LHCN-M2 (cell line): ENCODE results near the gene KANK4. TPM values are rescaled to one million over a fixed set of nuclear protein-coding genes. Genes with fewer than 3 reads are reported as not detected.
A peak's percentile ranks its signal among the peaks of the same experiment; 100 is the strongest.
"Not testable (repeated sequence)": the region's sequence is repeated elsewhere in the genome, so short reads cannot be mapped to it uniquely, and the experiment has no call there.

Experiments
- DNase-seq: peaks from one replicate; pipeline ENCODE4 v3.0.0-alpha.2; 2012; ENCODE audit warnings: low read depth
- total RNA-seq: library from RNA; depleted of rRNA; stranded (reverse); fragments of >200 nt; gene quantifications from 2 replicates; pipeline ENCODE4 v1.2.3, GENCODE V29; 2014

The KANK4 gene
- total RNA-seq, 1 experiment from 2014 or later, result 0.06 TPM

- no peak for DNase-seq
Observed at GRCh38 chr1:62271948-62272728, 47.1 kb downstream of the KANK4 start.

DNA sequence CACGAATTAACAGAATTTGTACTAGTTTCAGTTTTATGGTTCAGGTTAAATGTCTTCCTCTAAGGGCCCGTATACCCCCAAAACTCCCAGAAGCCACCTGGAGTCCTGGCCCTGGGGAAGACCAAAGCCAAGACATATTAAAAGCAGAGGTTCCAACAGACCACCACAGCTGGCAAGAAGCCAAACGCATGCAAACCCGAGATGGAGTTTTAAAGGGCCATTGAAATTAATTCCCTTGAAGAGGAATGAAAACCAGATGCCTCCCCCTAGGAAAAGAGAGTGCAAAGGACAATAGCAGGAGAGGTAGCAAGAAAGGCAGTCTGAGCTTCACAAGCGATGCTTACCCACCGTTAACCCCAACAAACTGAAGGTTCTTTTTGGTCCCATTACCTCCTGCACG, 48.1 kb downstream of the KANK4 start:
- DNase-seq, result no peak

GRCh38 chr1:62269851-62270495, 49.3 kb downstream of the KANK4 start:
- DNase-seq, result no peak

DNA sequence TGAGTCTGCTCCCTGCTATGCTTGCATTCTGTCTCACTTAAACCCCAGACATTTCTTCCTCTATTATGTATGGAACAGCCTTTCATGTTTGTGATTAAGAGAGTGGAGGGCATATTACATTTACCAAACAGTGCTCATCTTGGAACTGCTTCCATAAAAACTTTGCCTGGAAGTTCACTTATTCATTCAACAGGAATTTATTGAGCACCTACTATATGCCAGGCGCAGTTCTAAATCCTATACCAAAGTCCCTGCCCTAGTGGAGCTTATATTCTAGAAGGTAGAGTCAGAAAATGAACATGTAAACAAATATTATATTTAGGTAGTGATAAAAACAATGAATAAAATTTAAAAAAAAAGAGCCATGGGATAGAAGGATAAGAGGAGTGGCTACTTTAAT, 49.8 kb downstream of the KANK4 start:
- no peak for DNase-seq

GRCh38 chr1:62268315-62268714, 50.9 kb downstream of the KANK4 start:
- DNase-seq, result no peak

GRCh38 chr1:62265956-62266935, 53.0 kb downstream of the KANK4 start:
- DNase-seq, result no peak

DNA sequence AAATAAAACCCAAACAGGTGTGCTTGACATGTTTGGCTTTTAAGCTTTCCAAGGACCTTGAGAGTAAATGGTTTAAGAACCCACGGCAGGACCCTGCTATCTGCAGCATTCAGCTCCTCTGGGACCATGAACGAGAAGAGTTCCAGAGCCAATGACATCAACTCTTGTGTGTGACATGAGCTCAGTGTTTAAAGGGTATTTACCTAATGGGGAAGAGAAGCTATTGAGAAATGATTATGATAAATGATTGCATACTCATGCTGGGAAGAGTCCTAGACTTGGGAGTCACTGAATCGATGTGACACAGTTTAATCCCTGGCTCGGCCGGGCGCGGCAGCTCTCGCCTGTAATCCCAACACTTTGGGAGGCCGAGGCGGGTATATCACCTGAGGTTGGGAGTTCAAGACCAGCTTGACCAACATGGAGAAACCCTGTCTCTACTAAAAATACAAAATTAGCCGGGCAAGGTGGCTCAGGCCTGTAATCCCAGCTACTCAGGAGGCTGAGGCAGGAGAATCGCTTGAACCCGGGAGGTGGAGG, 55.4 kb downstream of the KANK4 start:
- DNase-seq, result no peak

- DNase-seq, result no peak
Observed at GRCh38 chr1:62263006-62263813, 56.0 kb downstream of the KANK4 start.

- DNase-seq, result no peak
Observed at GRCh38 chr1:62260688-62261087, 58.5 kb downstream of the KANK4 start.

DNA sequence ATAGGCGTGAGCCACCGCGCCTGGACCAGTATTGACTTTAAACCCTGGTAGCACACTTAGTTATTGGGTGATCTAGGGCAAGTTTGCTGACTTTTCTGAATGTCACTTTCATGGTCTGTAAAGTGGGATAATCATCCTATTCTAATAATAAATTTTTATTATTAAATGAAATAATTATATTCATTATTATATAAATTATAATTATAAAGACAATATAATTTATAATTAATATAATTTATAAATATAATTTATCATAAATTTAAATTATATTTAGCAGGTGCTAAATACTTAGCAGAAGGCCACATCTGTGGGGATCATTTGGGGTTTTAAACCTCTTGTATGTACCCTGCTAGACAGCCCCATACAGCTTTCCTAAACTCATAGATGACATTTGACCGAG, 59.7 kb downstream of the KANK4 start:
- DNase-seq, result no peak

DNA sequence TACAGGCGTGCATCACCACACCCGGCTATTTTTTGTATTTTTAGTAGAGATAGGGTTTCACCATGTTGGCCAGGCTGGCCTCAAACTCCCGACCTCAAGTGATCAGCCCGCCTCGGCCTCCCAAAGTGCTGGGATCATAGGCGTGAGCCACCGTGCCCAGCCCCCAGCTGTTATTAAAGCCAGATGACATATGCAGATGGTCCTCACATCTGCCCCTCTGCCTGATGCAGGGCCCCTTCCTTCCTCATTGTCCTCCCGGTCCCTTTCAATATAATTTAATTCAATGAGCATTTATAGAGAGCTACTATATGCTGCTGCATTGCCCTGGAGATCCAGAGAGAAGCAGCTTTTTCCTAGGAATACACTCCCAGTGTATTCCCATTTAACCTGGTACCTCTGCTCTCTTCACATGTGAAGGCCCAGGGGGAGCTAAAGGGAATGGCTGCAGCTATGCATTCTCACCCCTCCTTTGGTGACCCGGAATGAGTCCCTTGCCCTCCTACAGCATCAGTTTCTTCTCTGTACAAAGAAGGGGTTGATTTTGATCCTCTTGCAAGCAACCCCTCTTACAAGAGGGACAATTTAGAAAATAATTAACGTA, 69.0 kb downstream of the KANK4 start:
- no peak for DNase-seq

DNA sequence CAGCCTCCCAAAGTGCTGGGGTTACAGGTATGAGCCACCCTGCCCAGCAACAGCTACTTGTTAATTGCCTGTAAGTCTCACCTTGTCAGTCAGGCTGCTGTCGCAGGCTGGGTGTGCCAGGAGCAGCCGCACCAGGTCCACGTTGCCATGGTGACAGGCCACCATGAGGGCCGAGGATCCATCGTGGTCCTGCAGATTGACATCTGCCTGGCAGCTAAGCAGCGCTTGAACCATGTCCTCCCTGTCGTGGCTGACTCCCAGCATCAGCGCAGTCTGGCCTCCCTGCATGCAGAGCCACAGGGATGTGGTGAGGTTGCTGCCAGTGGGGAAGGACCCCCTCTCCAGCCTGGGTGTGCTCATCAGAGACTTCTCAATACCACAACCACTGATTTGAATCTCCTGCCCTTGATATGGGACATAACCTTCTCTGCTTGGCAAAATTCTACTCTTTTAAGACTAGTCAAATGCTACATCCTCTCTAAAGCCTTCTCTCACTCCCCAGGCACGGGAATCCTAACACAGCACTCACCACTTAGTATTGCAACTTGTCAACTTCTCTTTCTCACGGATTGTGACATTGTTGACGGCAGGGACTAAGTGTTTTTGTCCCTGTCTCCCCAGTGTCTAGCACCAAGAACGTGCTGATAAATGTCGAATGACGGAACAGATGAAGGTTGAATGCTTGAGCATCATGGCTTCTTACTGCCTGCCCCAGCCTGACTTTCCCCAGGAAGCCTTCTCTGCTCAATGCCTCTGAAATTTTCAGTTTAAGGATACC, 71.7 kb downstream of the KANK4 start:
- no peak for DNase-seq

- DNase-seq, result peak; percentile 30
Observed at GRCh38 chr1:62245201-62245600, 74.0 kb downstream of the KANK4 start.

DNA sequence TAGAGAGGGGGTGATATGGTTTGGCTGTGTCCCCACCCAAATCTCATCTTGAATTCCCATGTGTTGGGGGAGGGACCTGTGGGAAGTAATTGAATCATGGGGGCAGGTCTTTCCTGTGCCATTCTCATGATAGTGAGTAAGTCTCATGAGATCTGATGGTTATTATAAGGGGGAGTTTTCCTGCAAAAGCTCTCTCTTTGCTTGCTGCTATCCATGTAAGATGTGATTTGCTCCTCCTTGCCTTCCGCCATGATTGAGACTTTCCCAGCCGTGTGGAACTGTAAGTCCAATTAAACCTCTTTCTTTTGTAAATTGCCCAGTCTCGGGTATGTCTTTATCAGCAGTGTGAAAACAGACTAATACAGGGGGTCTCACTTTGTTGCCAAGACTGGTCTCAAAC, 74.9 kb downstream of the KANK4 start:
- DNase-seq, result not testable (repeated sequence)

- DNase-seq, result no peak
Observed at GRCh38 chr1:62241371-62242131, 77.7 kb downstream of the KANK4 start.

DNA sequence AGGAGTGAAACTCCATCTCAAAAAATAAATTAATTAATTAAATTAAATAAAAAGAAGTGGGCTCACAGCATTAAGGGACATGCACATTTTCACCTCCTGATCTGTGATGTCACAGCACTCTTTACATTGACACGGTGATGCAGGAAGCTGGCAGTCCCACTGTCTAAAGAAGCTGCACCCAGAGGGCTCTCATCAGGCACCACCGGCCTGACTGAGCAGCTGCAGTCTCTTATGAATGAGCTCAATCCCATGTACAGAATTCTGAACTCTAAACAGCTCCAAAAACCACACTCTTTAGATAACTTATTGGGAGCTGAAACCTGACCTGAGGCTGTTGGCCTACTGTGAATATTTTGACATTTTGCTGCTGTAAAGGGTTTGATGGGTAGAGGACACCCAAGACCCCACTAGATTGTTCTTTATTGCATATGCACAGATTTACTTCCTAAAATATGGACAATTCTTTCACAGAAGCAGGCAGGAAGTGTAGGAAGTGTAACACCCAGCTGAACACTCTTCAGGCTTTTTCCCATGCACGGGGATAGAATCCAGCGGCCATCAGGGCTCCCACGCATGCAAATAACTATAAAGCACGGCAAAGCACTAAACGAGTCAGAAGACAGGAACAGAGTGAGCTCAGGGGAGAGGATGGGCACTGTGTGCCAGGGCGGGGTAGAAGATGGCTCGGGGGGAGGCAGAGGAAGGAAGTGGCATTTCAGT, 78.4 kb downstream of the KANK4 start:
- DNase-seq, result no peak

- not testable (repeated sequence) for DNase-seq
Observed at GRCh38 chr1:62239652-62240403, 79.4 kb downstream of the KANK4 start.
